Activated B cell treated with CpG ODN at 0.5 μM for 24 hours (primary cell): Measurements from ENCODE around the gene ECM1. TPM values are rescaled to one million over a fixed set of nuclear protein-coding genes. Genes with fewer than 3 reads are reported as not detected.

Experiments used
- ATAC-seq: fragments of 200-7000 bp; cut with Tn5 transposase; one replicate; pipeline ENCODE4 v1.10.0; 2021; ENCODE audit warnings: low read depth, mild to moderate bottlenecking, moderate library complexity
- CTCF ChIA-PET: fragments of 350-600 bp; sonication (Branson Sonifier 250); formaldehyde crosslinking; loops from one replicate; lab custom pipeline; 2021; ENCODE audit warnings: antibody characterized with exemption; lab: Charles Lee
- POLR2A ChIA-PET: fragments of 350-600 bp; sonication (Branson Sonifier 250); formaldehyde crosslinking; loops from one replicate; lab custom pipeline; 2021; ENCODE audit warnings: antibody characterized with exemption; lab: Charles Lee
- DNase-seq: peaks from one replicate; pipeline ENCODE4 v3.0.0; 2022
- H3K27ac Mint-ChIP-seq: one replicate; pipeline ENCODE4 v1.8.0; 2020; ENCODE audit warnings: mixed read lengths
- H3K27me3 Mint-ChIP-seq: one replicate; pipeline ENCODE4 v1.8.0; 2021; ENCODE audit warnings: mixed read lengths
- H3K36me3 Mint-ChIP-seq: one replicate; pipeline ENCODE4 v1.8.0; 2021; ENCODE audit warnings: low read depth, mixed read lengths
- H3K4me1 Mint-ChIP-seq: one replicate; pipeline ENCODE4 v1.8.0; 2021; ENCODE audit warnings: mixed read lengths
- H3K4me3 Mint-ChIP-seq: one replicate; pipeline ENCODE4 v1.8.0; 2020; ENCODE audit warnings: mild to moderate bottlenecking, mixed read lengths
- H3K9me3 Mint-ChIP-seq: one replicate; pipeline ENCODE4 v1.8.0; 2020; ENCODE audit warnings: mixed read lengths
- intact Hi-C: fragments of 100-400 bp; cut with micrococcal nuclease; formaldehyde crosslinking; loops from one replicate; pipeline ENCODE4 v1.15.1; 2024
- total RNA-seq: library from RNA; stranded (reverse); gene quantifications from 2 replicates; pipeline ENCODE4 v1.2.3, GENCODE V29; 2022
- TF ChIP-seq, protein P1 (sequence below): fragments of 200-600 bp; IDR thresholded peaks from one replicate; pipeline ENCODE4 v1.8.0; 2022; ENCODE audit warnings: antibody characterized with exemption, mild to moderate bottlenecking

ECM1 gene
- 1.7 and 2.1 TPM in 2 replicates for total RNA-seq

DNA sequence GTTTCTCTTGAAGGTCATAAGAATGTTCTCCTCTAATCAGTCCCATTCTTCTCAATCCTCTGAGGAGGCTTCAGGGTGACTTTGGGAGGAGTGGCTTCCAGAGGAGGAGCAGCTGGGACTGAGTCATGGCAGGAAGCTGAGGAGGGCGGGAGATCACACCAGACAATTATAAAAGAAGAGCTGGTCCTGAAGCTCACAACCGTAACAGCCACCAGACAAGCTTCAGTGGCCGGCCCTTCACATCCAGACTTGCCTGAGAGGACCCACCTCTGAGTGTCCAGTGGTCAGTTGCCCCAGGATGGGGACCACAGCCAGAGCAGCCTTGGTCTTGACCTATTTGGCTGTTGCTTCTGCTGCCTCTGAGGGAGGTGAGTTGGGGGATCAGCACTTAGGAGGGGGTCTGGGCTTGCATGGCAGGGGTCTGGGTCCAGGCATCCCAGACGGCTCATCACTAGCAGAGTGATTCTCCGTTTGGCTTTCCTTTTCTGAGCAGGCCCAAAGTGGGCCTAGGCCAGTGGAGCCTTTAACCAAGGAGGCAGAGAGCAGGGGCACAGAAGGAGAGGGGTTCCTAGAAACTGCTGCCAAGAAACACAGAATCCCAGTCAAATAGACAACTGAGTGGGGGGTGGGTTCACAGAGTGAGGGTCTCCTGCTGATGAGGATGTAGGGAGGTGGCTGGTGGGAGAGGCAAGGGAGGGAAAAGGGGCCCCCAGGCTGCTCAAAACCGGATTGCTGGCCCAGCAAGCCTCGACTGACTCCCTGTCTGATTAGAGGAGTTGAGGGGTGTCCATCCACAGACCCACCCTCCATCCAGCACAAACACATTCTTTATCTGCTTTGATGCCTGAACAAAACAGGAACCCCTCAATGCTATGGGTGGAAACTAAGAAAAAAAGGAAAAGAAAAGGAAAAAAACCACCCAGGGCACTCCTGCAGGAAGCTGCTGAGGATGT, at the start of gene ECM1:
ECM1 (plus strand) TSS at position 198 of the 953 bp plus-strand sequence; CDS start at position 299, 101 bp downstream.
- ATAC-seq (no peak), DNase-seq (no peak)
- POLR2A ChIA-PET = no interaction called here
- Mint-ChIP-seq H3K36me3 (peaks cover 42% of the 10 kb centered on the region), H3K27me3 (no peaks in the 10 kb centered on the region), H3K4me1 (no peaks in the 10 kb centered on the region), H3K27ac (no peak within 1 kb of the TSS), H3K9me3 (no peaks in the 10 kb centered on the region), H3K4me3 (no peak within 1 kb of the TSS)
- intact Hi-C loops = no loop called here
- CTCF ChIA-PET = no interaction called here
- TF ChIP-seq, protein P1, sequence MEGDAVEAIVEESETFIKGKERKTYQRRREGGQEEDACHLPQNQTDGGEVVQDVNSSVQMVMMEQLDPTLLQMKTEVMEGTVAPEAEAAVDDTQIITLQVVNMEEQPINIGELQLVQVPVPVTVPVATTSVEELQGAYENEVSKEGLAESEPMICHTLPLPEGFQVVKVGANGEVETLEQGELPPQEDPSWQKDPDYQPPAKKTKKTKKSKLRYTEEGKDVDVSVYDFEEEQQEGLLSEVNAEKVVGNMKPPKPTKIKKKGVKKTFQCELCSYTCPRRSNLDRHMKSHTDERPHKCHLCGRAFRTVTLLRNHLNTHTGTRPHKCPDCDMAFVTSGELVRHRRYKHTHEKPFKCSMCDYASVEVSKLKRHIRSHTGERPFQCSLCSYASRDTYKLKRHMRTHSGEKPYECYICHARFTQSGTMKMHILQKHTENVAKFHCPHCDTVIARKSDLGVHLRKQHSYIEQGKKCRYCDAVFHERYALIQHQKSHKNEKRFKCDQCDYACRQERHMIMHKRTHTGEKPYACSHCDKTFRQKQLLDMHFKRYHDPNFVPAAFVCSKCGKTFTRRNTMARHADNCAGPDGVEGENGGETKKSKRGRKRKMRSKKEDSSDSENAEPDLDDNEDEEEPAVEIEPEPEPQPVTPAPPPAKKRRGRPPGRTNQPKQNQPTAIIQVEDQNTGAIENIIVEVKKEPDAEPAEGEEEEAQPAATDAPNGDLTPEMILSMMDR = no peak

DNA sequence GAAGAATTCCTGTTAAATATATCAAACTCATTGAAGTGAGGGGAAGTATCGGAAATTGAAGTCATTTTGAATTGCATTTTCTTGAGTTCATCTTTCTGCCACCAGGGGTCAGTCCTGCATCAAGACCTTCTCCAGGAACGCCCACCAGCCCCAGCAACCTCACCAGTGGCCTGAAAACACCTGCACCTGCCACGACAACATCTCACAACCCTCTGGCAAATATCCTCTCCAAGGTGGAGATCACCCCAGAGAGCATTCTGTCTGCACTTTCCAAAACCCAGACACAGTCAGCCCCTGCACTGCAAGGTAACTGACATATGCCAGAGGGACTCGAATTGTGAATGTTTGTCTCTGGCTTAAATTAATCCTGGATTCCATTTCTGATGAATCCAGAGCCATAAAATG, 43.5 kb upstream of the ECM1 start:
- ChIA-PET CTCF (interaction anchor here (1.2 to 2.4 kb wide), 4 partner anchors 68 to 531 kb away, joined by 4 to 12 read pairs (median 7); no protein-coding TSS in a partner anchor), POLR2A (interaction anchor here (1.6 kb wide), 1 partner anchor 115 kb away, joined by 5 read pairs; the partner anchor contains the start of gene MCL1)
- Mint-ChIP-seq H3K36me3 (peaks cover 46% of the 10 kb centered on the region), H3K4me3 (no peak overlapping the region), H3K27ac (no peak overlapping the region), H3K4me1 (peaks cover 4% of the 10 kb centered on the region), H3K27me3 (no peaks in the 10 kb centered on the region), H3K9me3 (no peaks in the 10 kb centered on the region)
- TF ChIP-seq, protein P1 = no peak
- intact Hi-C loops = loop anchor here (1.0 kb wide), 6 partner anchors 68 to 532 kb away; no protein-coding TSS in a partner anchor
- DNase-seq (peak; percentile 32), ATAC-seq (peak; percentile 80)

DNA sequence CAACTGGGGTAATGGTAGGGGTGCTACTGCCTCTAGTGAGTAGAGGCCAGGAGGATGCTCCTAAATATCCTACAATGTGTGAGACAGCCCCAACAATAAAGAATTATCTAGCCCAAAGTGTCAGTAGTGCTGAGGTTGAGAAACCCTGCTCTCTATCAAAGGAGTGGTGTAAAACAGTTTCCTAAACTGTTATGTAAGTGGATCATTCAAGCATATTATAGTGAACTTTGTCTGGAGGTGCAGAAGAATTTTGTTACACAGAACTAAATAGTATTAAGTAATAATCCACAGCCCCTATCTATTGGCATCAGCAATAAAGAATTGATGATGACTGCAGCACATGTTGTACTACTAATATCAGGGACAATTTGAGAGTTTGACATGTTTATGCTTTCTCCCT, 40.9 kb upstream of the ECM1 start:
- Mint-ChIP-seq H3K27ac (no peak overlapping the region), H3K36me3 (peaks cover 61% of the 10 kb centered on the region)
- CTCF ChIA-PET = no interaction called here

DNA sequence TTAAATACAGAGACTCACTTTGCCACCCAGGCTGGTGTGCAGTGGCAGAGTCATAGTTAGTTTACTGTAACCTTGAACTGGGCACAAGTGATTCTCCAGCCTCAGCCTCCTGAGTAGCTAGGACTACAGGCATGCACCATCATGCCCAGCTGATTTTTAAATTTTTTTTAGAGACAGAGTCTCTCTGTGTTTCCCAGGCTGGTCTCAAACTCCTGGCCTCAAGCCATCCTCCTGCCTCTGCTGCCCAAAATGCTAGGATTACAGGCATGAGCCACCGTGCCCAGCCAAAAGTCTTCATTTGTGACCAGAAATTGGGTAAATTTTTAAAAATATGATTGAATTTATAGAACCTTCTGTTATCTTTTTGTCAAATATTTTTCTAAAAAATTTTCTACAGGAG, 38.6 kb upstream of the ECM1 start:
- intact Hi-C loops = no loop called here

More for the DNA sequence above, 40.9 kb upstream of the ECM1 start:
- no peaks in the 10 kb centered on the region for H3K9me3 Mint-ChIP-seq
- TF ChIP-seq, protein P1 = no peak
- intact Hi-C loops = no loop called here
- ATAC-seq (no peak), DNase-seq (no peak)
- H3K4me1 Mint-ChIP-seq = peaks cover 4% of the 10 kb centered on the region
- no peak overlapping the region for H3K4me3 Mint-ChIP-seq
- POLR2A ChIA-PET = no interaction called here
- no peaks in the 10 kb centered on the region for H3K27me3 Mint-ChIP-seq

More for the DNA sequence above, 38.6 kb upstream of the ECM1 start:
- ChIA-PET POLR2A (no interaction called here), CTCF (interaction anchor here (1.0 to 1.1 kb wide), 2 partner anchors 62 to 91 kb away, joined by 3 read pairs; no protein-coding TSS in a partner anchor)
- TF ChIP-seq, protein P1 = no peak
- H3K27ac Mint-ChIP-seq = no peak overlapping the region
- H3K27me3 Mint-ChIP-seq = no peaks in the 10 kb centered on the region
- no peaks in the 10 kb centered on the region for H3K9me3 Mint-ChIP-seq
- H3K4me3 Mint-ChIP-seq = no peak overlapping the region
- ATAC-seq (no peak), DNase-seq (no peak)
- H3K4me1 Mint-ChIP-seq = peaks cover 2% of the 10 kb centered on the region
- peaks cover 72% of the 10 kb centered on the region for H3K36me3 Mint-ChIP-seq
